Endothelial cell of umbilical vein (primary cell): Measurements from ENCODE around the gene RADIL. TPM values are rescaled to one million over a fixed set of nuclear protein-coding genes. Genes with fewer than 3 reads are reported as not detected.

ENCODE experiments used
- BruUV-seq: library from RNA; stranded (reverse); fragments of 400-500 nt; replicated peaks from 2 replicates; lab custom pipeline; 2021; lab: Mats Ljungman, UMichigan
- CTCF ChIA-PET: fragments of 300-600, 350-600 bp; sonication (Branson Sonifier 250); formaldehyde crosslinking; loops from one replicate; lab custom pipeline; 2021; ENCODE audit warnings: antibody characterized with exemption, inconsistent platforms; lab: Charles Lee
- POLR2A ChIA-PET: fragments of 300-600, 350-600 bp; sonication (Branson Sonifier 250); formaldehyde crosslinking; loops from one replicate; lab custom pipeline; 2021; ENCODE audit warnings: antibody characterized with exemption, inconsistent platforms; lab: Charles Lee
- DNase-seq: peaks from one replicate; pipeline ENCODE4 v3.0.0-alpha.2; 2011; ENCODE audit warnings: low read depth, low spot score
- FAIRE-seq: peaks from 2 replicates; lab custom pipeline; 2011; peaks lifted over from hg19 to GRCh38; lab: Jason Lieb, UNC
- H2AFZ ChIP-seq: 2 replicates; pipeline ENCODE4 v1.6.0; 2012; ENCODE audit warnings: low read depth, low read length, control low read depth, inconsistent platforms
- H3K27ac ChIP-seq: 2 replicates; pipeline ENCODE4 v1.5.1; 2011; ENCODE audit warnings: low read depth, mild to moderate bottlenecking, control low read depth, low read length, moderate library complexity; ENCODE audit not compliant: insufficient read depth
- H3K27me3 ChIP-seq, 2 experiments: 2 replicates each; pipeline versions ENCODE4 v1.6.0 to v1.6.1; 2011; ENCODE audit warnings: low read length in 2 of 2, mixed read lengths in 1 of 2; ENCODE audit not compliant: control insufficient read depth in 2 of 2, insufficient read depth in 2 of 2
- H3K36me3 ChIP-seq, 2 experiments: 2 replicates in 1 of 2; 3 replicates in 1 of 2; pipeline ENCODE4 v1.5.1; 2011; ENCODE audit warnings: low read length in 2 of 2, mild to moderate bottlenecking in 1 of 2, moderate library complexity in 1 of 2; ENCODE audit not compliant: control insufficient read depth in 2 of 2, insufficient read depth in 2 of 2; ENCODE audit errors: extremely low read depth in 1 of 2
- H3K4me1 ChIP-seq: 3 replicates; pipeline ENCODE4 v1.5.1; 2011; ENCODE audit warnings: mild to moderate bottlenecking, low read length; ENCODE audit not compliant: control insufficient read depth, insufficient read depth; ENCODE audit errors: extremely low read depth
- H3K4me2 ChIP-seq: 2 replicates; pipeline ENCODE4 v1.6.1; 2011; ENCODE audit warnings: low read length, control low read depth, mixed read lengths; ENCODE audit not compliant: insufficient read depth
- H3K4me3 ChIP-seq, 3 experiments: fragments of 200-600 bp in 1 of 3; sonication (generic), shearing (Covaris generic) in 1 of 3; replicated peaks in 1 of 3; 2 replicates each; pipeline ENCODE4 v1.5.1; 2011 to 2016; ENCODE audit warnings: control low read depth in 3 of 3, low read length in 3 of 3, mild to moderate bottlenecking in 2 of 3, inconsistent platforms in 1 of 3, low read depth in 1 of 3, moderate library complexity in 1 of 3; ENCODE audit not compliant: insufficient read depth in 1 of 3
- H3K79me2 ChIP-seq: 2 replicates; pipeline ENCODE4 v1.6.0; 2012; ENCODE audit warnings: low read length, inconsistent platforms; ENCODE audit not compliant: control insufficient read depth, insufficient read depth
- H3K9ac ChIP-seq: replicated peaks from 2 replicates; pipeline ENCODE3; 2011; ENCODE audit warnings: low read length, control low read depth; ENCODE audit not compliant: insufficient read depth; ENCODE audit errors: extremely low read depth
- H3K9me1 ChIP-seq: replicated peaks from 3 replicates; pipeline ENCODE4 v1.6.0; 2011; ENCODE audit warnings: mild to moderate bottlenecking, low read length; ENCODE audit not compliant: control insufficient read depth, insufficient read depth; ENCODE audit errors: extremely low read depth
- H3K9me3 ChIP-seq: replicated peaks from 2 replicates; pipeline ENCODE4 v1.5.1; 2012; ENCODE audit warnings: low read length, inconsistent platforms; ENCODE audit not compliant: control insufficient read depth, insufficient read depth
- H4K20me1 ChIP-seq: replicated peaks from 2 replicates; pipeline ENCODE3; 2011; ENCODE audit warnings: mild to moderate bottlenecking, low read length; ENCODE audit not compliant: control insufficient read depth, insufficient read depth; ENCODE audit errors: extremely low read depth
- EZH2 ChIP-seq: IDR thresholded peaks from 2 replicates; pipeline ENCODE4 v1.6.1; 2012; ENCODE audit warnings: borderline replicate concordance, low read depth, mild to moderate bottlenecking, moderate library complexity, low read length, inconsistent platforms; ENCODE audit not compliant: severe bottlenecking
- FOS ChIP-seq: IDR thresholded peaks from 2 replicates; pipeline ENCODE4 v1.6.1; 2011; ENCODE audit warnings: mild to moderate bottlenecking, low read length, moderate library complexity, borderline replicate concordance; ENCODE audit not compliant: insufficient read depth
- GATA2 ChIP-seq: IDR thresholded peaks from 2 replicates; pipeline ENCODE4 v1.7.0; 2011; ENCODE audit warnings: low read depth, mild to moderate bottlenecking, moderate library complexity, mixed read lengths, low read length; ENCODE audit not compliant: insufficient read length, insufficient read depth
- JUN ChIP-seq: IDR thresholded peaks from 2 replicates; pipeline ENCODE4 v1.6.1; 2011; ENCODE audit warnings: borderline replicate concordance, low read depth; ENCODE audit not compliant: insufficient read length, insufficient read depth
- MYC ChIP-seq: IDR thresholded peaks from one replicate; pipeline ENCODE4 v1.6.1; 2011; ENCODE audit warnings: mild to moderate bottlenecking, low read depth, low read length
- POLR2A ChIP-seq: IDR thresholded peaks from 2 replicates; pipeline ENCODE4 v1.6.1; 2012; ENCODE audit warnings: low read depth, mild to moderate bottlenecking, control low read depth, low read length
- POLR2AphosphoS5 ChIP-seq: IDR thresholded peaks from 2 replicates; pipeline ENCODE4 v1.6.1; 2012; ENCODE audit warnings: low read depth, mild to moderate bottlenecking, control low read depth, low read length, moderate library complexity; ENCODE audit not compliant: insufficient read depth
- dilution Hi-C: fragments of 300-500 bp; cut with MboI; formaldehyde crosslinking; loops from one replicate; pipeline ENCODE4 v1.15.0; 2019; ENCODE audit warnings: low sequenced_read_pairs; ENCODE audit not compliant: extremely low pct_ligation_motif_present
- intact Hi-C: fragments of 100-400 bp; cut with micrococcal nuclease; formaldehyde crosslinking; loops from one replicate; pipeline ENCODE4 v1.10.0; 2022
- polyA plus RNA-seq, 4 experiments: library from polyadenylated mRNA; depleted of rRNA in 3 of 4; stranded (reverse) in 3 of 4; unstranded in 1 of 4; fragments of >200 nt; gene quantifications; 2 replicates each; pipeline versions ENCODE4 v1.2.1 to v1.2.3, GENCODE V29; 2011 to 2012; ENCODE audit warnings: missing spikeins in 1 of 4
- total RNA-seq: library from RNA; stranded (reverse); gene quantifications from 2 replicates; pipeline ENCODE4 v1.2.3, GENCODE V29; 2021
- TF ChIP-seq, protein P1 (sequence below), 2 donors: IDR thresholded peaks; 1 replicate in 1 of 2; 2 replicates in 1 of 2; pipeline ENCODE4 v1.5.1; 2011; ENCODE audit warnings: low read length in 2 of 2, mild to moderate bottlenecking in 2 of 2, moderate library complexity in 2 of 2, control low read depth in 1 of 2, inconsistent platforms in 1 of 2, low read depth in 1 of 2; ENCODE audit not compliant: insufficient read depth in 1 of 2; ENCODE audit errors: extremely low read depth in 1 of 2
- TF ChIP-seq, protein P2 (sequence below): IDR thresholded peaks from 2 replicates; pipeline ENCODE4 v1.6.1; 2011; ENCODE audit not compliant: insufficient read depth, insufficient read length

RADIL gene
- total and polyA plus RNA-seq, 2 donors (not counting 3 experiments of a cell fraction or from before 2014, with no cell fraction given) = 1.2 to 2.5 TPM

GRCh38 chr7:4797858-4798705 is 85.4 kb downstream of the RADIL start:
- H3K79me2 ChIP-seq = no peaks in the 10 kb centered on the region
- H3K9me1 ChIP-seq = no peaks in the 10 kb centered on the region
- TF ChIP-seq JUN (no peak), EZH2 (no peak), FOS (peak; percentile 6), POLR2A (no peak), MYC (no peak), POLR2AphosphoS5 (no peak), GATA2 (no peak)
- TF ChIP-seq, protein P1, sequence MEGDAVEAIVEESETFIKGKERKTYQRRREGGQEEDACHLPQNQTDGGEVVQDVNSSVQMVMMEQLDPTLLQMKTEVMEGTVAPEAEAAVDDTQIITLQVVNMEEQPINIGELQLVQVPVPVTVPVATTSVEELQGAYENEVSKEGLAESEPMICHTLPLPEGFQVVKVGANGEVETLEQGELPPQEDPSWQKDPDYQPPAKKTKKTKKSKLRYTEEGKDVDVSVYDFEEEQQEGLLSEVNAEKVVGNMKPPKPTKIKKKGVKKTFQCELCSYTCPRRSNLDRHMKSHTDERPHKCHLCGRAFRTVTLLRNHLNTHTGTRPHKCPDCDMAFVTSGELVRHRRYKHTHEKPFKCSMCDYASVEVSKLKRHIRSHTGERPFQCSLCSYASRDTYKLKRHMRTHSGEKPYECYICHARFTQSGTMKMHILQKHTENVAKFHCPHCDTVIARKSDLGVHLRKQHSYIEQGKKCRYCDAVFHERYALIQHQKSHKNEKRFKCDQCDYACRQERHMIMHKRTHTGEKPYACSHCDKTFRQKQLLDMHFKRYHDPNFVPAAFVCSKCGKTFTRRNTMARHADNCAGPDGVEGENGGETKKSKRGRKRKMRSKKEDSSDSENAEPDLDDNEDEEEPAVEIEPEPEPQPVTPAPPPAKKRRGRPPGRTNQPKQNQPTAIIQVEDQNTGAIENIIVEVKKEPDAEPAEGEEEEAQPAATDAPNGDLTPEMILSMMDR (IDR thresholded peaks at IDR 0.05; ENCODE audit: extremely low read depth in 1 of 2, insufficient read depth in 1 of 2, low read depth in 1 of 2, low read length in 2 of 2) = peak; percentile 67 to 97
- TF ChIP-seq, protein P2, sequence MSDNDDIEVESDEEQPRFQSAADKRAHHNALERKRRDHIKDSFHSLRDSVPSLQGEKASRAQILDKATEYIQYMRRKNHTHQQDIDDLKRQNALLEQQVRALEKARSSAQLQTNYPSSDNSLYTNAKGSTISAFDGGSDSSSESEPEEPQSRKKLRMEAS = no peak
- H3K4me3 ChIP-seq = no peak overlapping the region
- H3K27ac ChIP-seq = no peak overlapping the region
- ChIA-PET CTCF (interaction anchor here (0.7 to 9.9 kb wide), 12 partner anchors 8 to 376 kb away, joined by 3 to 104 read pairs (median 8); partner anchors contain the start of genes AP5Z1 and RADIL), POLR2A (no interaction called here)
- no peaks in the 10 kb centered on the region for H3K9me3 ChIP-seq
- no peaks in the 10 kb centered on the region for H3K4me1 ChIP-seq
- intact Hi-C loops = loop anchor here (1.0 kb wide), 3 partner anchors 85 to 287 kb away; partner anchors contain the start of gene RADIL
- no peaks in the 10 kb centered on the region for H3K36me3 ChIP-seq
- dilution Hi-C loops = no loop called here
- no peaks in the 10 kb centered on the region for H3K27me3 ChIP-seq
- no peak overlapping the region for H3K9ac ChIP-seq
- H2AFZ ChIP-seq = peak overlapping the region; percentile 7
- DNase-seq (peak; percentile 30), FAIRE-seq (peak; percentile 55)
- BruUV-seq = no TSS peak
- H4K20me1 ChIP-seq = no peaks in the 10 kb centered on the region
- no peak overlapping the region for H3K4me2 ChIP-seq
